SIG-M5 treated with dmso at 0.1 percent for 504 hours (cell line): ENCODE measurements around the gene ACTN4.
A peak's percentile ranks its signal among the peaks of the same experiment; 100 is the strongest.

ENCODE experiments used
- DNase-seq: peaks from one replicate; lab custom pipeline; 2025; ENCODE audit not compliant: unreplicated experiment; lab: John Stamatoyannopoulos, UW

Gene ACTN4

GRCh38 chr19:38693380-38694223 is 46.2 kb downstream of the ACTN4 start:
- DNase-seq, result peak; percentile 22

DNA sequence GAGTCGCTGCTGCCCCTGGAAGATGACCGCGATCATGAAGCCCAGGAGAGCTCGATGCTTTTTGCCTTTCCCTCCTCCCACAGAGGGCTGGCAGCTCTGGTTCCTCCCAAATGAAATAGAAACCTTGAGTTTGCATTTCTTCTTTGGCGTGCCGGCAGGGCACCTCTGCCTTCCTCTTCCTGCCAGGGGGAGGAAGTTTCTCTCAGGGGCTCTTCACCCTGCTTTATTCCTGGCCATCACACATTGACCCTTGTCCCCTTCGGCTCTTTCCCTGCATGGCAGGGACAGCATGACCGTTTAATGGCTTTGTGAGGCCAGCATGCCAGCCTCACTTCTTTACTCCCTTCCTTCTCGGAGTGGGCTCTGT is 47.9 kb downstream of the ACTN4 start:
- no peak for DNase-seq

GRCh38 chr19:38695832-38696728 is 48.6 kb downstream of the ACTN4 start:
- DNase-seq, result no peak

DNA sequence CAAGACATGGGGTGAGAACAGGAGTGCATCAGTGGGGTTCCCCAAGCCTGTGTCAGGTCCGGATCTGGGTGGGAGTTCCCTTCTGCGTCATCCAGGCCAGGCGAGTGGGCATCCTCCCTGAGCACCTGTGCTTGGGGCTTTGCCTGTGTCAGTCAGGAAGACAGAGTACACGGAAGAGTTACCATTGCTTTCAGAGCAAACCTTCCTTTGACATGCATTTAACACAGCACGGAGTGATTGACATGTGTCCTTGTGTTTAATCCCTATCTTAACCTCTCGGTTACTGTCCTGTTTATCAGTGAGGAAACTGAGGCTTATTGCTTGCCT is 49.2 kb downstream of the ACTN4 start:
- DNase-seq, result no peak

DNA sequence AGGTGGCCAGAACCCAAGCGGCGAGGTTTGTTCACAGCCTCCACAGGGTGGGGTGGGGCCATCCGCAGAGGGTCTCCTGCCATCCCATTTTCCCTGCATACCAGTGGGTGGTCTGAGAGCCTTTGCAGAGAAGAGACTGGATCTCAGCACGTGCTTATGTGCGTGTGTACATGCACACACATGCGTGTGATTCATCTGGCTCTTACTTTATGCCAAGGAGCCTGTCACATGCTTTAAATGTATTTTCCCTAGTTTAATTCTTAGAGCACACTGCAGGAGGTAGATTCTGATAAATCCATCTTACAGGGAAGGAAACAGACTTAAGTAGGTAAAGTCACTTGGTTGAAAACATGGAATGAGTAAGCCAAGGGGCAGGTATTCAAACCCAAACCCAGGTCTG is 49.7 kb downstream of the ACTN4 start:
- no peak for DNase-seq

DNA sequence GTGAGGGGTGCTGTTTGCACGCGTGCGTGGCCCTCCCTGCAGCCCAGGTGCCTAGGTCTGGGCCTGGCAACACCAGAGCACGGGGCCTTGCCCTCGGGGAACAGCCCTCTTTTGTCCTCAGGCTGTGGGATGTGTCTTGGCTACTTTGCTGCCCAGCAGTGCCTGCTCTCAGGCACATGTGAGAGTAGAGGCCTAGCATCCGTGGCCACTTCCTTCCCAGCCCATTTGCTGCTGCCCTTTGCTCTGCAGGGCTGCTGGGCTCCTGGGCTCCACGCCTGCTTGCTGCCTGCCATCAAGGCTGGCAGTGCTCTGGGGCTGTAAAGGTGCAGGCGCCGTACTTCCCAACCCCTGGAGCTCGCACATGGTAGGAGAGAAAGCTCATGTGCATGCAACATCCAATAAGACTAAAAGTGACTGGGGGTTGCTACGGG is 50.2 kb downstream of the ACTN4 start:
- no peak for DNase-seq

DNA sequence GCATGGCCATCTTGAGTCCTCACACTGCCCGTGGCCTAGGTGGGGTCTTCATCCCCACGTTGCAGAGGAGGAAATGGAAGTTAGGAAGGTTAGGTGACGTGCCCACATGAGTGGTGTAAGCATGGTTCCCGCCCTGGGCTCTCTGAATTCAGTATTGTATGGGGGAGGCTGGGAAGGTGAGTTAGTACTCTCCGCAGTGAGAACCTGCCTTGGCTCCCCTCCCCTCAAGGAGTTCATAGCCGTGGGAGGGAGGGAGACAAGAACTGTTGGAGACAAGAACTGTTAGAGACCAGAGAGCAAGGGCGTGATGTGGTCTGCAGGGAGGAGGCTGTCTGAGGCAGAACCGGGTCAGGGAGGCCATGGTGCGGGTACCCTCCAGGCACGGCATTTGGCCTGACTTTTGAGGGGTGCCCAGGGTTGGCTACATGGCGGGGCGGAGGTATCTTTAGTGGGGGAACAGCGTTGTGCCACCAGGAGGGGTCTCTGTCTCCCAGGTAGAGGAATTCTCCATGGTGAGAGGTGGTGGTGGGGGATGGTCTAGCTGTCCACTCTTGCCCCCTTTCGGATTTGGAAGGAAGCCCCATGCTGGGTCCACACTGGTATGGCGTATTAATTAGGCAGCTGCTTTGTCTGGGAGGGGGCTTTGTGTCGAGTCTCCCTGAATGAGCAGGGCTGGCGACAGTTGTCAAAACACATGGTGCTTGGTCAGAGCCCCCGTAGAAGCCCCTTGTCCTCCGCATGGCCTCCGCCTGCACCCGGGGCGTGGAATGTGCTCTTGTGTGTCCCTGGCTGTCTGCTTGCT is 51.0 kb downstream of the ACTN4 start:
- no peak for DNase-seq

DNA sequence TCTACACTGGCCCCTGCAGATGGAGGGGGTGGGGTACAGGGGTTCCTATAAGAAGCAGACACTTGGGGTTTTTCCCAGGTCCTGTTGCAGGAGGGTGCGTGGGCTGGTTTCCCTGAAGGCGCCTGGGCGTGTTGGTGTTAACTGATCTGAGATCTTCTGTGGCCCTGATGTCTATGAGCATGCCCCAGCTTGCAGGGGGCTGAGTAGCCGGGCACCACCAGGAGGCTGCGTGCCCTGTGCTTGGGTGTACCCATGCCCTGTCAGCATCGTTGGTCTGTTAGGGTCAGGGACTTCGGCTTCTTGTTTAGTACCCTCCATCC is 51.5 kb downstream of the ACTN4 start:
- DNase-seq, result no peak

DNA sequence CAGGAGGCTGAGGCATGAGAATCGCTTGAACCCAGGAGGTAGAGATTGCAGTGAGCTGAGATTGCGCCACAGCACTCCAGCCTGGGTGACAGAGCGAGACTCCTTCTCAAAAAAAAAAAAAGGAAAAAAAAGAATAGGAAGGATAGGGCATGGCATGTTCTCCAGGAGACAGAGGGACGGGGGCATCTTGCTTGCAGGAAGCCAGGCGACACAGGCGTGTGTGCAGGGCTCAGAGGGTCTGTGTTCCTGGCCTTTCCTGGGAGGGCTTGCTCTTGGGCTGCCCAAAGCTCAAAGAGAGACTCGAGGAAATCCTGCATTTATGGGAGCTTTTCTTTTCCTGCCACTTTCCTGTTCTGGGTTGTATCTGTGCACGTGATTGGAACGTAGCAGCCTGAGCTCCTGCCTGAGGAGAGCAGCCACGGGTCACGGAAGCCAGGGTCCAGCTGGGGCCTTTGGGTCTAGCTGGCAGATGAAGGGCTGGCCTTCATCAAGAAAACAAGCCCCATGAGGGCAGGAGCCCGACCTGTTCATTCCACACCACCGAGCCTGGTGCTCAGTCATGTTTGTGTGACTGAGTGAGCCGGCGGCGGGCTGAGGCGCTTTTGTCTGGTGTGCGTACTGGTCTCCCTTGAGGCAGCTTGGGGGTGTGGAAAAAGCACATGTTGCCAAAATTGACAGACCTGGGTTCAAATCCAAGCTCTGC is 52.3 kb downstream of the ACTN4 start:
- no peak for DNase-seq

DNA sequence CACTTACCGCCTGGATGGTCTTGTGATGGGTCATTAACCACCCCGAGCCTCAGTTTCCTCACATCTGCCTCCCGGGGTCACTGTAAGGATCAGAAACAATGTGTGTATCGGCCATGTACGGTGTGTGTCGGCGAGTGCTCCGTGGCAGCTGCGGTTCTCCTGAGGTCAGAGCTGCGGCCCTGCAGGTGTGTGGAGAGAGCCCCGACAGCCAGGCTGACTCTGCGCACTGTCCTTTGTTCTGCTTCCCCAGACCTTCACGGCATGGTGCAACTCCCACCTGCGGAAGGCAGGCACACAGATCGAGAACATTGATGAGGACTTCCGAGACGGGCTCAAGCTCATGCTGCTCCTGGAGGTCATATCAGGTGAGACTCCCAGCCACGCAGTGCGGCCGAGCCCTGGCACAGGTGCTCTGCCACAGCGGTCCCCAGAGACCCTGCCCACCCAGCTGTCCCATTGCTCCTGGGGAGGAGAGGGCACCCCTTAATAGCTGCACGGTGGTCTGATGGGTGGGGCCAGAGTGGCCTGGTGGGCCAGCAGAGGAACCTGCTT is 53.0 kb downstream of the ACTN4 start:
- no peak for DNase-seq

DNA sequence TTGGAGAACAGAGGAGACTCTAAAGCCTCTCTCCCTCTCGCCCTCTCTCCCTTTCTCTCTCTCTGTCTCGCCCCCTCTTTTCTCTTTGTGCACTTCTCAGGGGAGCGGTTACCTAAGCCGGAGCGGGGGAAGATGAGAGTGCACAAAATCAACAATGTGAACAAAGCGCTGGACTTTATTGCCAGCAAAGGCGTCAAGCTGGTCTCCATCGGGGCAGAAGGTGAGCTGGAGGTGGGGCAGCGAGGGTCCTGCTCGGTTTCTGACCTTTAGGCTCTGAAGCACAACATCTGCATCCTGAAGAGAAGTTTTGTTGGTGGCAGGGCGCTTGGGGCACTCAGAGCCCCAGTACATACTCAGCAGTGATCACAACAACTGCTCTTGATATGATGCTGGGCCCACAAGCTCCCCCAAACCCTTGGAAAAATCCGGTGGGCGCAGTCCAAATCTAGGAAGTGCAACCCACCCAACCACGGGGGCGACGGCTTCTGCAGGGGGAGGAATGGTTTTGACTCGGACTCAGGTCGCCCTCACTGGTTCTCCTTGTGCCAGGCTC is 53.5 kb downstream of the ACTN4 start:
- DNase-seq, result no peak

- DNase-seq, result no peak
Measured at GRCh38 chr19:38701455-38702063, 54.1 kb downstream of the ACTN4 start.

GRCh38 chr19:38702278-38702677 is 54.8 kb downstream of the ACTN4 start:
- no peak for DNase-seq

- no peak for DNase-seq
Measured at GRCh38 chr19:38703509-38703908, 56.1 kb downstream of the ACTN4 start.

GRCh38 chr19:38704488-38705026 is 57.1 kb downstream of the ACTN4 start:
- DNase-seq, result no peak

GRCh38 chr19:38705197-38706019 is 58.0 kb downstream of the ACTN4 start:
- no peak for DNase-seq

- DNase-seq, result no peak
Measured at GRCh38 chr19:38706792-38707511, 59.5 kb downstream of the ACTN4 start.

GRCh38 chr19:38707512-38708114 is 60.2 kb downstream of the ACTN4 start:
- no peak for DNase-seq
